Measurements from ENCODE around the gene NBAS.

- TF ChIP-seq CTCF (conservative IDR thresholded peaks at IDR 0.05; ENCODE audit: low read length): no peak
- TF ChIP-seq EZH2phosphoT487 (IDR thresholded peaks at IDR 0.05; ENCODE audit: borderline replicate concordance, low read depth, low read length): no peak
Observed at GRCh38 chr2:15162620-15163019, 398.5 kb downstream of the NBAS start.

Measured in OCI-LY7 (cell line).